ENCODE results near the gene ASIC3.
"Not testable (repeated sequence)": the region's sequence is repeated elsewhere in the genome, so short reads cannot be mapped to it uniquely, and the experiment has no call there.

Gene ASIC3

GRCh38 chr7:151014950-151015349, 33.4 kb upstream of the ASIC3 start:
- DNase-seq, result no peak

- DNase-seq, result no peak
Observed at GRCh38 chr7:151015967-151016366, 32.4 kb upstream of the ASIC3 start.

GRCh38 chr7:151016505-151016904, 31.8 kb upstream of the ASIC3 start:
- DNase-seq, result no peak

GRCh38 chr7:151016942-151017341, 31.4 kb upstream of the ASIC3 start:
- no peak for DNase-seq

- DNase-seq, result no peak
Observed at GRCh38 chr7:151017370-151017952, 30.9 kb upstream of the ASIC3 start.

- peak; percentile 88 for DNase-seq
Observed at GRCh38 chr7:151017953-151018420, 30.3 kb upstream of the ASIC3 start.

GRCh38 chr7:151018421-151019129, 29.8 kb upstream of the ASIC3 start:
- peak; percentile 49 for DNase-seq

- no peak for DNase-seq
Observed at GRCh38 chr7:151019130-151019447, 29.2 kb upstream of the ASIC3 start.

- no peak for DNase-seq
Observed at GRCh38 chr7:151020231-151020630, 28.1 kb upstream of the ASIC3 start.

- DNase-seq, result no peak
Observed at GRCh38 chr7:151023232-151023631, 25.1 kb upstream of the ASIC3 start.

GRCh38 chr7:151024435-151025056, 23.8 kb upstream of the ASIC3 start, which contains the start of gene ATG9B:
Gene ATG9B (minus strand): TSS chr7:151024494. CDS start chr7:151024423, 71 bp downstream.
- DNase-seq, result no peak

- no peak for DNase-seq
Observed at GRCh38 chr7:151025924-151026671, 22.2 kb upstream of the ASIC3 start.

- DNase-seq, result not testable (repeated sequence)
Observed at GRCh38 chr7:151026771-151027727, 21.3 kb upstream of the ASIC3 start.

GRCh38 chr7:151027728-151028130, 20.6 kb upstream of the ASIC3 start:
- not testable (repeated sequence) for DNase-seq

- peak; percentile 92 for DNase-seq
Observed at GRCh38 chr7:151028131-151028947, 20.0 kb upstream of the ASIC3 start, which contains the start of gene ABCB8. Gene ABCB8 (plus strand): TSS chr7:151028450. CDS start chr7:151028516, 66 bp downstream.

- DNase-seq, result no peak
Observed at GRCh38 chr7:151028948-151029501, 19.3 kb upstream of the ASIC3 start.

GRCh38 chr7:151031011-151031410, 17.3 kb upstream of the ASIC3 start:
- no peak for DNase-seq

GRCh38 chr7:151032936-151033863, 15.1 kb upstream of the ASIC3 start:
- no peak for DNase-seq

- no peak for DNase-seq
Observed at GRCh38 chr7:151033864-151034249, 14.5 kb upstream of the ASIC3 start.

Data from stimulated activated CD4-positive, alpha-beta T cell treated with anti-CD3 and anti-CD28 coated beads, Interleukin-4, amount 100 ng/mL, for 1 hour (primary cell).